Cerebellar cortex (tissue), 1 donor: ENCODE data around the gene ERBB4.

ENCODE experiments used
- DNase-seq: peaks from one replicate; pipeline ENCODE4 v3.0.0-alpha.2; 2015; ENCODE audit warnings: low spot score

The ERBB4 gene

GRCh38 chr2:212428681-212429478 is 109.7 kb downstream of the ERBB4 start:
- DNase-seq: peak; percentile 56

- DNase-seq: no peak
These were observed 111.0 kb downstream of the ERBB4 start for GRCh38 chr2:212427638-212428037.

GRCh38 chr2:212426637-212427412 is 111.8 kb downstream of the ERBB4 start:
- no peak for DNase-seq

- DNase-seq: no peak
These were observed 114.5 kb downstream of the ERBB4 start for GRCh38 chr2:212424082-212424481.

GRCh38 chr2:212423089-212423488 is 115.5 kb downstream of the ERBB4 start:
- DNase-seq: no peak

- no peak for DNase-seq
These were observed 116.9 kb downstream of the ERBB4 start for GRCh38 chr2:212421556-212422334.

GRCh38 chr2:212416086-212416485 is 122.5 kb downstream of the ERBB4 start:
- no peak for DNase-seq

GRCh38 chr2:212414767-212415211 is 123.8 kb downstream of the ERBB4 start:
- DNase-seq: peak; percentile 19

GRCh38 chr2:212409560-212409959 is 129.0 kb downstream of the ERBB4 start:
- no peak for DNase-seq

- DNase-seq: no peak
These were observed 130.1 kb downstream of the ERBB4 start for GRCh38 chr2:212408524-212408923.

- DNase-seq: no peak
These were observed 131.9 kb downstream of the ERBB4 start for GRCh38 chr2:212406716-212407115.

- no peak for DNase-seq
These were observed 136.3 kb downstream of the ERBB4 start for GRCh38 chr2:212402316-212402715.

- DNase-seq: no peak
These were observed 140.3 kb downstream of the ERBB4 start for GRCh38 chr2:212398316-212398715.

- no peak for DNase-seq
These were observed 146.1 kb downstream of the ERBB4 start for GRCh38 chr2:212392544-212392943.

GRCh38 chr2:212392043-212392442 is 146.6 kb downstream of the ERBB4 start:
- no peak for DNase-seq

- DNase-seq: no peak
These were observed 151.5 kb downstream of the ERBB4 start for GRCh38 chr2:212387146-212387545.

GRCh38 chr2:212385241-212385640 is 153.4 kb downstream of the ERBB4 start:
- no peak for DNase-seq

- DNase-seq: no peak
These were observed 154.6 kb downstream of the ERBB4 start for GRCh38 chr2:212384027-212384426.

- no peak for DNase-seq
These were observed 157.0 kb downstream of the ERBB4 start for GRCh38 chr2:212381428-212382102.

- DNase-seq: no peak
These were observed 159.5 kb downstream of the ERBB4 start for GRCh38 chr2:212379103-212379502.

GRCh38 chr2:212367431-212367830 is 171.2 kb downstream of the ERBB4 start:
- DNase-seq: no peak
